AG04450 (cell line): ENCODE results near the gene CFAP54. TPM values are rescaled to one million over a fixed set of nuclear protein-coding genes. Genes with fewer than 3 reads are reported as not detected.

Source experiments
- CTCF ChIA-PET: fragments of 300-600, 350-600 bp; formaldehyde crosslinking; extraction: SDS; loops from one replicate; lab custom pipeline; 2022; ENCODE audit warnings: antibody characterized with exemption, inconsistent platforms; lab: Charles Lee
- POLR2A ChIA-PET: fragments of 350-600 bp; formaldehyde crosslinking; extraction: SDS; loops from one replicate; lab custom pipeline; 2021; ENCODE audit warnings: antibody characterized with exemption, inconsistent platforms; lab: Yijun Ruan, JAX
- DNase-seq: peaks from one replicate; pipeline ENCODE4 v3.0.0-alpha.2; 2011; ENCODE audit warnings: low read depth, low spot score
- H3K27ac ChIP-seq: one replicate; pipeline ENCODE4 v1.5.1; 2012; ENCODE audit warnings: low read depth, low read length, control low read depth
- H3K27me3 ChIP-seq: one replicate; pipeline ENCODE4 v1.6.0; 2012; ENCODE audit warnings: low read length; ENCODE audit not compliant: control insufficient read depth, insufficient read depth
- H3K4me3 ChIP-seq: 2 replicates; pipeline ENCODE4 v1.5.1; 2011; ENCODE audit warnings: mild to moderate bottlenecking, low read depth, low read length, control low read depth
- H3K9me3 ChIP-seq: 2 replicates; pipeline ENCODE4 v1.5.1; 2012; ENCODE audit warnings: low read length; ENCODE audit not compliant: control insufficient read depth, insufficient read depth
- polyA plus RNA-seq: library from polyadenylated mRNA; depleted of rRNA; stranded (reverse); fragments of >200 nt; gene quantifications from 2 replicates; pipeline ENCODE4 v1.2.3, GENCODE V29; 2011
- TF ChIP-seq, protein P1 (sequence below): IDR thresholded peaks from 2 replicates; pipeline ENCODE4 v1.5.1; 2011; ENCODE audit warnings: low read depth, low read length, control low read depth, inconsistent platforms

Gene CFAP54
- polyA plus RNA-seq, 1 experiment = 0.82 TPM

DNA sequence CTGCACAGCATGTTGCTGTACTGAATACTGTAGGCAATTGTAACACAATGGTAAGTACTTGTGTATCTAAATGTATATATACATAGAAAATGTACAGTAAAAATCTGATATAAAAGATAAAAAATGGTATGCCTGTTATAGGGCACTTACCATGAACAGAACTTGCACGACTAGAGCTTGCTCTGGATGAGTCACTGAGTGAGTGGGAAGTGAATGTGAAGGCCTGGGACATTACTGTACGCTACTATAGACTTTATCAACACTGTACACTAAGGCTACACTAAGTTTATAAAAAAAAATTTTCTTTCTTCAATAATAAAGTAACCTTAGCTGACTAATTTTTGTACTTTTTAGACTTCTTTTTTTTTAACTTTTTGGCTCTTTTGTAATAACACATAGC, 393.5 kb downstream of the CFAP54 start:
- Histone ChIP-seq H3K27ac (no peak overlapping the region), H3K9me3 (peaks cover 3% of the 10 kb centered on the region; the same call in 1 of the 2 replicates), H3K27me3 (no peaks in the 10 kb centered on the region), H3K4me3 (no peak overlapping the region)
- CTCF ChIA-PET = no interaction called here
- DNase-seq = peak; percentile 64
- POLR2A ChIA-PET = interaction anchor here (1.0 kb wide), 1 partner anchor 1711 kb away, joined by 4 read pairs; the partner anchor contains the start of gene SLC25A3
- TF ChIP-seq, protein P1, sequence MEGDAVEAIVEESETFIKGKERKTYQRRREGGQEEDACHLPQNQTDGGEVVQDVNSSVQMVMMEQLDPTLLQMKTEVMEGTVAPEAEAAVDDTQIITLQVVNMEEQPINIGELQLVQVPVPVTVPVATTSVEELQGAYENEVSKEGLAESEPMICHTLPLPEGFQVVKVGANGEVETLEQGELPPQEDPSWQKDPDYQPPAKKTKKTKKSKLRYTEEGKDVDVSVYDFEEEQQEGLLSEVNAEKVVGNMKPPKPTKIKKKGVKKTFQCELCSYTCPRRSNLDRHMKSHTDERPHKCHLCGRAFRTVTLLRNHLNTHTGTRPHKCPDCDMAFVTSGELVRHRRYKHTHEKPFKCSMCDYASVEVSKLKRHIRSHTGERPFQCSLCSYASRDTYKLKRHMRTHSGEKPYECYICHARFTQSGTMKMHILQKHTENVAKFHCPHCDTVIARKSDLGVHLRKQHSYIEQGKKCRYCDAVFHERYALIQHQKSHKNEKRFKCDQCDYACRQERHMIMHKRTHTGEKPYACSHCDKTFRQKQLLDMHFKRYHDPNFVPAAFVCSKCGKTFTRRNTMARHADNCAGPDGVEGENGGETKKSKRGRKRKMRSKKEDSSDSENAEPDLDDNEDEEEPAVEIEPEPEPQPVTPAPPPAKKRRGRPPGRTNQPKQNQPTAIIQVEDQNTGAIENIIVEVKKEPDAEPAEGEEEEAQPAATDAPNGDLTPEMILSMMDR = no peak

DNA sequence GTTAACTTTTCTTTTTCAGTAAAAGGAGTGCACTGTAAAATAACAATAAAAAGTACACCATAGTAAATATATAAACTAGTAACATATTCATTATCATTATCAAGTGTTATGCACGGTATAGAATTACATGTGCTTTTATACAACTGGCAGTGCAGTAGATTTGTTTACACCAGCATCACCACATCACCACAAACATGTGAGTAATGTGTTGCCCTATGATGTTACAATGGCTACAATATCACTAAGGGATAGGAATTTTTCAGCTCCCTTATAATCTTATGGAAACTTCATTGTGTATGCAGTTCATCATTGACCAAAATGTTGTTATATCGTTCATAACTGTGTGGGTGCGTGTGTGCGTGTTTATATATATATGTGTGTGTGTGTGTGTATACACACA, 394.2 kb downstream of the CFAP54 start:
- no peaks in the 10 kb centered on the region for H3K27me3 ChIP-seq
- no peak overlapping the region for H3K27ac ChIP-seq
- DNase-seq = peak; percentile 18
- no peak overlapping the region for H3K4me3 ChIP-seq
- TF ChIP-seq, protein P1 = no peak
- POLR2A ChIA-PET = interaction anchor here (0.6 to 1.3 kb wide), 3 partner anchors 24 to 1482 kb away, joined by 3 to 5 read pairs (median 4); partner anchors contain the start of gene NEDD1
- CTCF ChIA-PET = no interaction called here
- peaks cover 3% of the 10 kb centered on the region; the same call in 1 of the 2 replicates for H3K9me3 ChIP-seq

DNA sequence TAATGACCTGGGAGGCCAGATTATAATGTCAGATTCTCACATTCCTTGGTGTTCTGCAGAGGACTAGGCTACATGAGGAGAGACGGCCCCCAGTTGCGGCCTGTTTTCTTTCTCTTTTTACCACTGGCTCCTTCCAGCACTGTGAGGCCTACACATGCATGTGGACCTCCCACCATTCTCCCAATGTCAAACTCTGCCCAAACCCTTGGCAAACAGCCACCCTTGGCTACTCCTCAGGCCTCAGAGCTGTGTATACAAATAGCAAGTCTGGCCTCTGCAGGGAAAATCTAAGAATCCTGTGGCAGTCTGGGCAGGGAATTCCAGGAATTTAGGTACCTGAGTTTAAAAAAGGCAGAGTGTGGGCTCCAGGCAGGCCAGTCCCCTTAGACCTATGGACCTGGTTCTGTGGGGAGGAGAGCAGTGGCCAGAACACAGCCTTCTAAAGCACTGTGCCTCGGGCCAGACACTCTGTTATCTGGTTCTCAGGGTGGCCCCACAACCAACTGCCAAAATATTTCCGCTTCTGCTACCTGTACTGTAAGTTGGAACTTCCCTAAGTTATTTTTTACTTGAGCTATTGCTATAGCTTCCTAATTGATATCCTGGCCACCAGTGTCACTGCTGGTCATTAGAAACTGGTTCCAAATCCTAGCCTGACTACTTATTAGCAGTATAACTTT, 397.8 kb downstream of the CFAP54 start:
- TF ChIP-seq, protein P1 = no peak
- Histone ChIP-seq H3K4me3 (no peak overlapping the region), H3K9me3 (no peaks in the 10 kb centered on the region), H3K27me3 (no peaks in the 10 kb centered on the region), H3K27ac (no peak overlapping the region)
- ChIA-PET CTCF (no interaction called here), POLR2A (no interaction called here)
- peak; percentile 68 for DNase-seq

DNA sequence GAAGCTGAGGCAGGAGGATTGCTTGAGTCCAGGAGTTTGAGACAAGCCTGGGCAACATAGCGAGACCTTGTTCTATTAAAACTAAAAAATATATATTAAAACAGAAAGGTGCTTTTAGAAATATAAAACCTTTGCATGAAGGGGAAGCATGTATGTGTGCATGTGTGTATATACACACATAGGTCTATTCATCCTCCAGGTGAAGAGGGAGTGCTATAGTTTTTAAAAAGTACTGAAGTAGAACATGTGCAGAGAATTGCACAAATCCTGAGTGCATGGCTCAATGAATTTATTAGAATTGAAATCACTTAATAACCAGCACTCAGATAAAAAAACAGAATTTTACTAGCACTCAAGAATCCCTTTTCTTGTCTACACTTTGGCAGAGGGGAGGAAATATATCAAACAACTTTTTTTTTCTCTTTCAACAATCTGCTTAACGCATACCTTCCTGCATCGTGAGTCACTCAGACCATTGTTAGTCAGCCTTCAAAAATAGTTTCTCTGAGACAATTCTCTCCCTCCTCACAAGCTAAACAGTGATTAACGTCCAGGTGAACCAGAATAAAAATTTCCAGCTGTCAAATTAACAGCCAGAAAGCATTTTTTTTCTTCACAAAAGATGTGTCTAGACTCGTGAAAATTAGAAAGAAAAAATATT, 400.0 kb downstream of the CFAP54 start:
- Histone ChIP-seq H3K27me3 (no peaks in the 10 kb centered on the region), H3K9me3 (no peaks in the 10 kb centered on the region), H3K4me3 (no peak overlapping the region), H3K27ac (no peak overlapping the region)
- POLR2A ChIA-PET = interaction anchor here (1.3 kb wide), 1 partner anchor 11 kb away, joined by 4 read pairs; no protein-coding TSS in a partner anchor
- DNase-seq = peak; percentile 23
- TF ChIP-seq, protein P1 = no peak
- CTCF ChIA-PET = no interaction called here

DNA sequence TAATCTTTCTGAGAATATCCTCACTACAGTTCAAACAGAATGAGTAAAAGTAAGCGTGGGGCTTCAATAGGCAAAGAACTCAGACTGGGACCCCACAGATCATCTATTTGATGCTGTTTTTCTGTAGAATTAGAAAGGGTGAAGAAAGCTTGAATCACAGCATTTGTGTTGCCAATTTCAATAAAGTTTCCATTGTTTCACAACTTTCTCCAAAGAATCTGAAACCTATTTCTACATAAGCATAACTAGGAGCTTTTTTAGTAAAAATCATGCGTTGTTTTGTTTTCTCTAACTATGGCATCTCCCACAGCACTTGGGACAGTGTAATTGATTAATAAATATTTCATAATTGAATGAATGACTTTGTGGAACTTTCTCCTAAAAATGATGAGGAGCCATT, 401.0 kb downstream of the CFAP54 start:
- CTCF ChIA-PET = no interaction called here

More for the DNA sequence above, 401.0 kb downstream of the CFAP54 start:
- Histone ChIP-seq H3K9me3 (no peaks in the 10 kb centered on the region), H3K27me3 (no peaks in the 10 kb centered on the region), H3K4me3 (no peak overlapping the region), H3K27ac (no peak overlapping the region)
- POLR2A ChIA-PET = no interaction called here
- DNase-seq = no peak
- TF ChIP-seq, protein P1 = no peak
